ENCODE measurements around the gene PODN.

The PODN gene

GRCh38 chr1:53024117-53024516 lies 37.9 kb upstream of the PODN start:
- TF ChIP-seq CTCF (IDR thresholded peaks at IDR 0.05; ENCODE audit: borderline replicate concordance, extremely low read depth, low read length, poor library complexity, severe bottlenecking) = no peak
- no peak overlapping the region for H3K27ac ChIP-seq (ENCODE audit: low read length)
- H3K27me3 ChIP-seq (ENCODE audit: insufficient read depth, low read length, poor library complexity) = no peaks in the 10 kb centered on the region
- no peaks in the 10 kb centered on the region for H3K9me3 ChIP-seq (ENCODE audit: insufficient read depth, low read length, severe bottlenecking)
- H3K4me1 ChIP-seq (ENCODE audit: insufficient read depth, low read length) = no peaks in the 10 kb centered on the region
- peaks cover 27% of the 10 kb centered on the region for H3K79me2 ChIP-seq (ENCODE audit: insufficient read depth, low read length)
- no peak overlapping the region for H2AFZ ChIP-seq (ENCODE audit: low read depth, low read length)
- H3K36me3 ChIP-seq (ENCODE audit: insufficient read depth, low read length) = peaks cover 10% of the 10 kb centered on the region
- ATAC-seq (ENCODE audit: insufficient read depth, low read depth) = peak; percentile 49; the same call in 1 of the 3 replicates
- no peak overlapping the region for H3K9ac ChIP-seq (ENCODE audit: low read depth, low read length)
- no peak for DNase-seq
- no peak overlapping the region for H3K4me2 ChIP-seq (ENCODE audit: insufficient read depth, low read length)
- H4K20me1 ChIP-seq (ENCODE audit: insufficient read depth, low read length) = peaks cover 3% of the 10 kb centered on the region; the same call in 1 of the 2 replicates
- no peak overlapping the region for H3K4me3 ChIP-seq (ENCODE audit: low read depth in 1 of 2, low read length in 2 of 2)

GRCh38 chr1:53025034-53025768 lies 36.8 kb upstream of the PODN start:
- no peaks in the 10 kb centered on the region for H3K9me3 ChIP-seq (ENCODE audit: insufficient read depth, low read length, severe bottlenecking)
- H2AFZ ChIP-seq (ENCODE audit: low read depth, low read length) = no peak overlapping the region
- H3K36me3 ChIP-seq (ENCODE audit: insufficient read depth, low read length) = peaks cover 15% of the 10 kb centered on the region
- peaks cover 3% of the 10 kb centered on the region; the same call in 1 of the 2 replicates for H4K20me1 ChIP-seq (ENCODE audit: insufficient read depth, low read length)
- ATAC-seq (ENCODE audit: insufficient read depth, low read depth) (no peak), DNase-seq (no peak)
- no peaks in the 10 kb centered on the region for H3K27me3 ChIP-seq (ENCODE audit: insufficient read depth, low read length, poor library complexity)
- H3K9ac ChIP-seq (ENCODE audit: low read depth, low read length) = no peak overlapping the region
- H3K4me1 ChIP-seq (ENCODE audit: insufficient read depth, low read length) = no peaks in the 10 kb centered on the region
- H3K4me2 ChIP-seq (ENCODE audit: insufficient read depth, low read length) = no peak overlapping the region
- peaks cover 27% of the 10 kb centered on the region for H3K79me2 ChIP-seq (ENCODE audit: insufficient read depth, low read length)
- no peak for TF ChIP-seq CTCF (IDR thresholded peaks at IDR 0.05; ENCODE audit: borderline replicate concordance, extremely low read depth, low read length, poor library complexity, severe bottlenecking)
- TF ChIP-seq EZH2 (IDR thresholded peaks at IDR 0.05; ENCODE audit: borderline replicate concordance, low read depth, low read length, severe bottlenecking) = no peak
- no peak overlapping the region for H3K4me3 ChIP-seq (ENCODE audit: low read depth in 1 of 2, low read length in 2 of 2)
- no peak overlapping the region for H3K27ac ChIP-seq (ENCODE audit: low read length)

GRCh38 chr1:53025769-53026112 lies 36.3 kb upstream of the PODN start:
- H3K4me1 ChIP-seq (ENCODE audit: insufficient read depth, low read length) = no peaks in the 10 kb centered on the region
- no peak overlapping the region for H3K27ac ChIP-seq (ENCODE audit: low read length)
- H4K20me1 ChIP-seq (ENCODE audit: insufficient read depth, low read length) = peaks cover 3% of the 10 kb centered on the region; the same call in 1 of the 2 replicates
- H3K9me3 ChIP-seq (ENCODE audit: insufficient read depth, low read length, severe bottlenecking) = no peaks in the 10 kb centered on the region
- DNase-seq (no peak), ATAC-seq (ENCODE audit: insufficient read depth, low read depth) (no peak)
- TF ChIP-seq EZH2 (IDR thresholded peaks at IDR 0.05; ENCODE audit: borderline replicate concordance, low read depth, low read length, severe bottlenecking) (no peak), CTCF (IDR thresholded peaks at IDR 0.05; ENCODE audit: borderline replicate concordance, extremely low read depth, low read length, poor library complexity, severe bottlenecking) (no peak)
- peaks cover 15% of the 10 kb centered on the region for H3K36me3 ChIP-seq (ENCODE audit: insufficient read depth, low read length)
- H3K4me3 ChIP-seq (ENCODE audit: low read depth in 1 of 2, low read length in 2 of 2) = no peak overlapping the region
- H3K27me3 ChIP-seq (ENCODE audit: insufficient read depth, low read length, poor library complexity) = no peaks in the 10 kb centered on the region
- H3K4me2 ChIP-seq (ENCODE audit: insufficient read depth, low read length) = no peak overlapping the region
- no peak overlapping the region for H3K9ac ChIP-seq (ENCODE audit: low read depth, low read length)
- H2AFZ ChIP-seq (ENCODE audit: low read depth, low read length) = no peak overlapping the region
- peaks cover 25% of the 10 kb centered on the region for H3K79me2 ChIP-seq (ENCODE audit: insufficient read depth, low read length)
